IMR-90 (cell line): ENCODE measurements around the gene CDKN2D. TPM values are rescaled to one million over a fixed set of nuclear protein-coding genes. Genes with fewer than 3 reads are reported as not detected.

ENCODE experiments used
- ATAC-seq: fragments of 200-7000 bp; cut with Tn5 transposase; 2 replicates; pipeline ENCODE4 v1.9.1; 2020; ENCODE audit warnings: low read depth, mild to moderate bottlenecking, moderate library complexity
- BruUV-seq: library from RNA; stranded (reverse); fragments of 400-500 nt; replicated peaks from 2 replicates; lab custom pipeline; 2021; lab: Mats Ljungman, UMichigan
- CTCF ChIA-PET: fragments of 300-600 bp; formaldehyde crosslinking; extraction: SDS; loops from one replicate; lab custom pipeline; 2021; ENCODE audit warnings: antibody characterized with exemption; lab: Yijun Ruan, JAX
- POLR2A ChIA-PET: fragments of 300-600 bp; sonication (Branson Sonifier 250); formaldehyde crosslinking; loops from one replicate; lab custom pipeline; 2022; ENCODE audit warnings: antibody characterized with exemption; ENCODE audit not compliant: unreplicated experiment; lab: Charles Lee
- DNase-seq: peaks from one replicate; pipeline ENCODE4 v3.0.0; 2013
- H2AFZ ChIP-seq: replicated peaks from 2 replicates; pipeline ENCODE3; 2013; ENCODE audit warnings: low read length, mild to moderate bottlenecking; ENCODE audit not compliant: poor library complexity
- H2AK5ac ChIP-seq: 2 replicates; pipeline ENCODE4 v1.6.1; 2013; ENCODE audit warnings: low read depth, low read length, inconsistent platforms
- H2AK9ac ChIP-seq: replicated peaks from 2 replicates; pipeline ENCODE3; 2013; ENCODE audit warnings: mild to moderate bottlenecking, low read depth, low read length, moderate library complexity; ENCODE audit not compliant: poor library complexity
- H2BK120ac ChIP-seq: 2 replicates; pipeline ENCODE4 v1.6.1; 2013; ENCODE audit warnings: low read depth, low read length, inconsistent platforms
- H2BK15ac ChIP-seq: 3 replicates; pipeline ENCODE4 v1.6.1; 2013; ENCODE audit warnings: low read depth, low read length, inconsistent platforms
- H2BK20ac ChIP-seq: 2 replicates; pipeline ENCODE4 v1.6.1; 2013; ENCODE audit warnings: low read depth, mild to moderate bottlenecking, inconsistent platforms, low read length, moderate library complexity
- H2BK5ac ChIP-seq: 2 replicates; pipeline ENCODE4 v1.6.1; 2013; ENCODE audit warnings: mild to moderate bottlenecking, low read depth, low read length, inconsistent platforms; ENCODE audit not compliant: poor library complexity, severe bottlenecking
- H3K14ac ChIP-seq: replicated peaks from 2 replicates; pipeline ENCODE4 v1.6.1; 2013; ENCODE audit warnings: low read depth, low read length, inconsistent platforms
- H3K18ac ChIP-seq: 2 replicates; pipeline ENCODE4 v1.6.1; 2013; ENCODE audit warnings: low read depth, low read length, control low read depth
- H3K23ac ChIP-seq: 2 replicates; pipeline ENCODE4 v1.6.1; 2013; ENCODE audit warnings: low read depth, low read length, inconsistent platforms
- H3K27ac ChIP-seq: 2 replicates; pipeline ENCODE4 v1.5.1; 2013; ENCODE audit warnings: mild to moderate bottlenecking, control low read depth, low read length; ENCODE audit not compliant: insufficient read depth
- H3K27me3 ChIP-seq: 2 replicates; pipeline ENCODE4 v1.6.1; 2013; ENCODE audit warnings: low read length; ENCODE audit not compliant: control insufficient read depth, insufficient read depth
- H3K36me3 ChIP-seq: 2 replicates; pipeline ENCODE4 v1.6.1; 2013; ENCODE audit warnings: low read length, mixed read lengths; ENCODE audit not compliant: control insufficient read depth, insufficient read depth
- H3K4ac ChIP-seq: 2 replicates; pipeline ENCODE4 v1.6.1; 2013; ENCODE audit warnings: low read depth, low read length, inconsistent platforms
- H3K4me1 ChIP-seq: 2 replicates; pipeline ENCODE4 v1.6.1; 2013; ENCODE audit warnings: low read length, mixed read lengths; ENCODE audit not compliant: control insufficient read depth, insufficient read depth
- H3K4me2 ChIP-seq: 2 replicates; pipeline ENCODE4 v1.6.1; 2013; ENCODE audit warnings: low read depth, mild to moderate bottlenecking, control low read depth, low read length, moderate library complexity
- H3K4me3 ChIP-seq: 2 replicates; pipeline ENCODE4 v1.5.1; 2013; ENCODE audit warnings: low read depth, mild to moderate bottlenecking, control low read depth, low read length, moderate library complexity; ENCODE audit not compliant: insufficient read depth
- H3K56ac ChIP-seq: 2 replicates; pipeline ENCODE4 v1.6.1; 2013; ENCODE audit warnings: low read length, inconsistent platforms; ENCODE audit not compliant: insufficient read depth; ENCODE audit errors: extremely low read depth
- H3K79me1 ChIP-seq, 2 experiments: 2 replicates each; pipeline ENCODE4 v1.6.1; 2013; ENCODE audit warnings: low read length in 2 of 2, inconsistent platforms in 1 of 2, low read depth in 1 of 2
- H3K9ac ChIP-seq: 2 replicates; pipeline ENCODE4 v1.6.1; 2013; ENCODE audit warnings: low read depth, low read length, control low read depth
- H3K9me1 ChIP-seq: 2 replicates; pipeline ENCODE4 v1.6.1; 2013; ENCODE audit warnings: low read length, inconsistent platforms; ENCODE audit not compliant: insufficient read depth
- H3K9me3 ChIP-seq: 2 replicates; pipeline ENCODE4 v1.6.1; 2013; ENCODE audit warnings: low read length; ENCODE audit not compliant: control insufficient read depth, insufficient read depth
- H4K20me1 ChIP-seq: 2 replicates; pipeline ENCODE4 v1.6.1; 2013; ENCODE audit warnings: low read length, inconsistent platforms; ENCODE audit not compliant: insufficient read depth
- H4K5ac ChIP-seq: 2 replicates; pipeline ENCODE4 v1.6.1; 2013; ENCODE audit warnings: mild to moderate bottlenecking, low read depth, low read length, control low read depth
- H4K8ac ChIP-seq, 2 experiments: 2 replicates each; pipeline ENCODE4 v1.6.1; 2013; ENCODE audit warnings: low read depth in 2 of 2, low read length in 2 of 2, control low read depth in 1 of 2, inconsistent platforms in 1 of 2
- H4K91ac ChIP-seq: 2 replicates; pipeline ENCODE4 v1.6.1; 2013; ENCODE audit warnings: low read depth, low read length, inconsistent platforms; ENCODE audit not compliant: insufficient read depth
- BHLHE40 ChIP-seq: fragments of 150-350 bp; IDR thresholded peaks from 2 replicates; pipeline ENCODE4 v1.6.1; 2016; ENCODE audit warnings: mild to moderate bottlenecking, low read depth, low read length
- CEBPB ChIP-seq: IDR thresholded peaks from 2 replicates; pipeline ENCODE4 v1.6.1; 2012; ENCODE audit warnings: low read depth, low read length, improper control_type of control experiment
- CHD1 ChIP-seq: IDR thresholded peaks from 2 replicates; pipeline ENCODE4 v1.6.1; 2012; ENCODE audit warnings: low read depth, low read length, improper control_type of control experiment
- CTCF ChIP-seq: conservative IDR thresholded peaks from 2 replicates; pipeline ENCODE4 v1.5.1; 2012; ENCODE audit warnings: mild to moderate bottlenecking, low read depth, low read length, improper control_type of control experiment
- ELK1 ChIP-seq: fragments of 150-350 bp; IDR thresholded peaks from 2 replicates; pipeline ENCODE4 v1.6.1; 2016; ENCODE audit warnings: low read depth, mild to moderate bottlenecking, low read length, moderate library complexity, borderline replicate concordance
- FOS ChIP-seq: fragments of 150-350 bp; IDR thresholded peaks from 2 replicates; pipeline ENCODE4 v1.6.1; 2016; ENCODE audit warnings: low read depth, low read length
- MAFK ChIP-seq: IDR thresholded peaks from 2 replicates; pipeline ENCODE4 v1.6.1; 2012; ENCODE audit warnings: low read depth, low read length, improper control_type of control experiment
- MAZ ChIP-seq: IDR thresholded peaks from 2 replicates; pipeline ENCODE4 v1.6.1; 2012; ENCODE audit warnings: low read depth, mild to moderate bottlenecking, low read length, improper control_type of control experiment, moderate library complexity, borderline replicate concordance
- MXI1 ChIP-seq: IDR thresholded peaks from 2 replicates; pipeline ENCODE4 v1.6.1; 2012; ENCODE audit warnings: low read depth, mild to moderate bottlenecking, low read length, moderate library complexity, borderline replicate concordance
- NFE2L2 ChIP-seq: fragments of 150-350 bp; IDR thresholded peaks from 2 replicates; pipeline ENCODE4 v1.6.1; 2016; ENCODE audit warnings: low read depth, mild to moderate bottlenecking, low read length
- POLR2A ChIP-seq: IDR thresholded peaks from 2 replicates; pipeline ENCODE4 v1.6.1; 2012; ENCODE audit warnings: mild to moderate bottlenecking, low read depth, low read length
- RAD21 ChIP-seq: IDR thresholded peaks from 2 replicates; pipeline ENCODE4 v1.6.1; 2012; ENCODE audit warnings: low read length, improper control_type of control experiment
- RCOR1 ChIP-seq: IDR thresholded peaks from 2 replicates; pipeline ENCODE4 v1.6.1; 2012; ENCODE audit warnings: mild to moderate bottlenecking, low read length, improper control_type of control experiment; ENCODE audit not compliant: insufficient replicate concordance
- RFX5 ChIP-seq: IDR thresholded peaks from 2 replicates; pipeline ENCODE4 v1.8.0; 2012; ENCODE audit warnings: low read depth, mild to moderate bottlenecking, low read length, moderate library complexity
- SMC3 ChIP-seq: fragments of 150-350 bp; IDR thresholded peaks from 2 replicates; pipeline ENCODE4 v1.6.1; 2016; ENCODE audit warnings: low read depth, mild to moderate bottlenecking, antibody characterized with exemption, low read length, moderate library complexity
- USF2 ChIP-seq: fragments of 150-350 bp; IDR thresholded peaks from 2 replicates; pipeline ENCODE4 v1.6.1; 2017; ENCODE audit warnings: mild to moderate bottlenecking, antibody characterized with exemption, low read length, low read depth
- WGBS, 2 experiments: methylation state at CpG; one replicate each; pipeline versions ENCODE4 v1.1.5 to v1.1.7; 2013; ENCODE audit warnings: missing lambda C conversion rate in 2 of 2; ENCODE audit not compliant: insufficient read length in 1 of 2; ENCODE audit errors: extremely low coverage in 2 of 2; 5-methylcytosine and 5-hydroxymethylcytosine counted together
- dilution Hi-C: fragments of 300-500 bp; cut with HindIII; formaldehyde crosslinking; loops from one replicate; pipeline ENCODE4 v1.14.3; 2018; ENCODE audit warnings: low sequenced_read_pairs; ENCODE audit not compliant: unreplicated experiment
- in situ Hi-C: fragments of 300-500 bp; cut with MboI; formaldehyde crosslinking; loops from 3 replicates; pipeline ENCODE4 v1.14.3; 2019; ENCODE audit warnings: low sequenced_read_pairs, inconsistent platforms, mixed read lengths
- intact Hi-C: fragments of 100-400 bp; cut with micrococcal nuclease; formaldehyde crosslinking; loops from 2 replicates; pipeline ENCODE4 v1.10.0; 2022
- polyA plus RNA-seq, 3 experiments: library from polyadenylated mRNA; depleted of rRNA; stranded (reverse); fragments of >200 nt; gene quantifications; 2 replicates each; pipeline ENCODE4 v1.2.3, GENCODE V29; 2012; ENCODE audit warnings: low replicate concordance in 1 of 3
- total RNA-seq: library from RNA; depleted of rRNA; stranded (reverse); fragments of >200 nt; gene quantifications from 2 replicates; pipeline ENCODE4 v1.2.3, GENCODE V29; 2012

The CDKN2D gene
- total and polyA plus RNA-seq, 2 of the 4 experiments (the other 2 are of a cell fraction), result 3.6 to 8.5 TPM

- H3K4me3 ChIP-seq, result no peak overlapping the region
- H2BK120ac ChIP-seq, result no peak overlapping the region
- no peak overlapping the region for H3K4me2 ChIP-seq
- H2AK9ac ChIP-seq, result no peak overlapping the region
- H2BK20ac ChIP-seq, result no peak overlapping the region
- H3K27me3 ChIP-seq, result no peaks in the 10 kb centered on the region
- H2BK5ac ChIP-seq, result no peak overlapping the region
- TF ChIP-seq CEBPB (no peak), CTCF (no peak), NFE2L2 (no peak), CHD1 (no peak), MXI1 (no peak), MAZ (no peak), RCOR1 (no peak), SMC3 (no peak), USF2 (no peak), BHLHE40 (no peak), MAFK (no peak), RAD21 (no peak), FOS (no peak), RFX5 (no peak), POLR2A (no peak), ELK1 (no peak)
- ChIA-PET POLR2A (no interaction called here), CTCF (no interaction called here)
- no peak overlapping the region for H4K8ac ChIP-seq
- H3K23ac ChIP-seq, result no peak overlapping the region
- no peak overlapping the region for H3K14ac ChIP-seq
- no peak overlapping the region for H4K5ac ChIP-seq
- H3K18ac ChIP-seq, result no peak overlapping the region
- no peak overlapping the region for H2BK15ac ChIP-seq
- no peaks in the 10 kb centered on the region for H3K4me1 ChIP-seq
- 92% methylated on average over 2 of the region's 6 CpGs; no CpG with 5 or more reads in 1 of the 2 experiments for WGBS, 2 experiments
- no peak overlapping the region for H2AFZ ChIP-seq
- peaks cover 8% of the 10 kb centered on the region for H4K20me1 ChIP-seq
- dilution Hi-C loops, result no loop called here
- no peak overlapping the region for H3K27ac ChIP-seq
- no peak overlapping the region for H3K56ac ChIP-seq
- no peak overlapping the region for H4K91ac ChIP-seq
- no peaks in the 10 kb centered on the region for H3K9me3 ChIP-seq
- H3K79me1 ChIP-seq, result peaks cover 8 to 31% of the 10 kb centered on the region in 2 experiments; a peak in 3 of 4 replicates
- peaks cover 64% of the 10 kb centered on the region for H3K36me3 ChIP-seq
- no peak overlapping the region for H3K9ac ChIP-seq
- no peak for ATAC-seq
- no peak overlapping the region for H3K4ac ChIP-seq
- no peak overlapping the region for H2AK5ac ChIP-seq
- no peak for DNase-seq
- in situ Hi-C loops, result no loop called here
- no TSS peak for BruUV-seq
- intact Hi-C loops, result no loop called here
- H3K9me1 ChIP-seq, result 0 out of 2 replicates have a peak, but pooled peaks cover 4% of the 10 kb centered on the region
Observed at GRCh38 chr19:10550336-10550735, 18.4 kb downstream of the CDKN2D start.
